Urinary bladder (tissue), 4 donors: ENCODE results near the gene RASL10A. TPM values are rescaled to one million over a fixed set of nuclear protein-coding genes. Genes with fewer than 3 reads are reported as not detected.

Experiments
- DNase-seq: peaks from one replicate; pipeline ENCODE4 v3.0.0-alpha.2; 2015; ENCODE audit errors: extremely low spot score
- H3K27ac ChIP-seq: one replicate; pipeline ENCODE4 v1.5.1; 2013; ENCODE audit warnings: low read depth, mild to moderate bottlenecking, moderate library complexity
- H3K36me3 ChIP-seq: one replicate; pipeline ENCODE4 v1.6.1; 2013; ENCODE audit warnings: mild to moderate bottlenecking, moderate library complexity; ENCODE audit not compliant: insufficient read depth
- H3K4me1 ChIP-seq: one replicate; pipeline ENCODE4 v1.6.1; 2013; ENCODE audit warnings: mild to moderate bottlenecking, moderate library complexity; ENCODE audit not compliant: insufficient read depth
- H3K4me3 ChIP-seq: one replicate; pipeline ENCODE4 v1.5.1; 2013; ENCODE audit warnings: low read depth, low read length
- WGBS: extraction: QIAGEN DNeasy Blood & Tissue Kit; methylation state at CpG from one replicate; pipeline ENCODE4 v1.1.7; 2013; 5-methylcytosine and 5-hydroxymethylcytosine counted together
- polyA plus RNA-seq: library from polyadenylated mRNA; stranded (reverse); fragments of 200-250 nt; gene quantifications from one replicate; pipeline ENCODE4 v1.2.3, GENCODE V29; 2013
- total RNA-seq: library from RNA; depleted of rRNA; stranded (reverse); fragments of >200 nt; gene quantifications from one replicate; pipeline ENCODE4 v1.2.3, GENCODE V29; 2014
- donor health status: healthy with polysubstance abuse.
- donor health status: healthy.

RASL10A gene
- total and polyA plus RNA-seq, 2 donors, result 0.58 to 2.0 TPM

DNA sequence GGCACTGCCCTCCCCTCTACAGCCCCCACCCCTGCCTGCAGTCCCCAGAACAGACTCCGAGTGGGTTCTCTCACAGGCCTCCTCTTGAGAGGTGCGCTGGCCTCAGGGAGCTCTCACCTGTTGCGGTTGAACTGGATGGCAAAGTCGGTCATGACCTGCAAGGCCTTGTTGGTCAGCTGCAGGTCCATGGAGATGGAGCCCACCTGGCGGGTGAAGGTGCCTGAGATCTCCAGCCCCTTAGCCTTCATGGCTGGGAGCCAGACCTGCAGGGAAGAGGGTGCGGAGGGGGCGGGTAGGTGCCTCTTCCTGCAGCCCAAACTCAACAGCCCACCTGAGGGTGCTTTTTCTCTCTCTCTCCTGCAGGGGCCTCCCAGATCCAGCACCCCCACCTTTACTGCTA, 18.7 kb upstream of the RASL10A start:
- Histone ChIP-seq H3K27ac (no peak overlapping the region), H3K4me1 (no peaks in the 10 kb centered on the region), H3K4me3 (no peak overlapping the region), H3K36me3 (peaks cover 6% of the 10 kb centered on the region)
- DNase-seq, result no peak
- 95% methylated on average over 7 of the region's 7 CpGs for WGBS

DNA sequence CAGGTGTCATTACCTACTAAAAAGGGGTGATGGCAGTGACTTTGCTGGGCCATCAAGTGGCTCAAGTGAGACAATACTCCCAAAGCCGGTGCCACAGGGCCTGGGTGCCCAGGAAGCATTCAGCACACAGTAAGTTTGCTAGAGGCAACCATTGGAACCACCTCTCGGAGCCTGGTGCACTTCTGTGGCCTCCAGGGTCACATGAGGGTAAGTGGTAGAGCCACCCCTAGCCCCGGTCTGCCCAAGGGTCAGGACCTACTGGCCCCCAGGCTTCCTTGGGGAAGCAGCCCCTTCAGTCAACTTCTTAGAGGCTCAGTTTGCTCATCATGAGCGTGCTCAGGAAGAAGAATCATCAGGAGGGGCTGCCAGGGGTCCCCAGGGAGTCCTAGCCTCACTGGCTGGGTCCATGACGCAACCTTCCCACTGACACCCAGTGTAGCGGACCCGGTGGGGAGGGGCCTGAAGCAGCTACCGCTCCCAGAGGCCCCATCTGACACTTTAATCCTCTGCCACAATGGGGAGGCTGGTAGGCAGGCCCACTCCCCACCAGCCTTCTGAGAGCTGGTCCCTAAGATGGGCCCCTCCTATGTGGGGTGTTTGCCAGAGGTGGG, 17.5 kb upstream of the RASL10A start:
- Histone ChIP-seq H3K27ac (no peak overlapping the region), H3K36me3 (peaks cover 11% of the 10 kb centered on the region), H3K4me3 (no peak overlapping the region), H3K4me1 (no peaks in the 10 kb centered on the region)
- WGBS, result 91% methylated on average over 8 of the region's 8 CpGs
- no peak for DNase-seq

DNA sequence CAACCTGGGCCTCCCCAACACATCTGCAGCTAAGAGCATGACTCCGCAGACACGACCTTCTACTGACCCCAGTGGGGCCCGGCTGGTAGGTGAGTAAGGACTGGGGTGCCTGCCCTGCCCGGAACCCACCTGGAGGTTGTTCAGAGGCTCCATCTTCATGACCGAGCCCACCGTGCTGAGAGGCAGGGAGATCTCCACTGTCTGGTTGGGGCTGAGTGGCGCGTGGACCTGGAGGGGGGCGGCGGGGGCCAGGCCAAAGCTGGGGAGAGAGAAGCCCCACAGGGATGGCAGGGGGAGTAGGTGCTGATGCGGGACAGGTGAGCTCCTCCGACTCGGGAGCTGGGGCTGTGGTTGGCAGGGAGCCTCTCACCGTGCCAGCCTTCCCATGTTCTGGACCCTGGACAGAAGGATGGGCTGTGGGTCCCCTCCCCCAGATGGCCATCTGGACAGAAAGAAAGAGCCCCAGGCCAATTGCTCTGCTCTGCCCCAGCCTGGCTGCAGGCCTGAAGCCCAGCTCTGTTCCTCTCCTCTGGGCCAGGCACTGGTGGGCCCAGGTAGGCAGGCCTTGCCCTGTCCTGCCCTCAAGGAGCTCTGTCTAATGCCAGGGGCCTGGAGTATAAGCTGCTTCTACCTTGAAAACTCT, 16.3 kb upstream of the RASL10A start:
- 85% methylated on average over 14 of the region's 14 CpGs for WGBS

DNA sequence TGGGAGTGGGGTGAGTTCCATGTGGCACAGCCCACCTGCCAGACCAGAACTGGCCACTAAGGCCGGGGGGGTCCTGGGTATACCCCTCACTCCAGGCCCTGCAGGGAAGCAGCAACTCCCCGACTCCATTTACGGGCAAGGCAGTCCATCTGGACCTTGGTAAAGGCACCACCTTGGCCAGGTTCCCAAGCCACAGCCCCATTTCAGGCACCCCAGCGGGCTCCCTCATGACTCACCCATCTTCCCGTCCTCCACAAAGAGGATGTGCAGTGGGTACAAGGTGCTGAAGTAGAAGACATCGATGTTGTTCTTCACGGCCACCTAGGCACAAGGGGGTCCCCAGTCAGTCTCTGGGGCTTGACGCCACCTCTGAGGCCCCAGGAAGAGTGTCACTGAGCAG, 15.7 kb upstream of the RASL10A start:
- no peak overlapping the region for H3K27ac ChIP-seq
- peaks cover 13% of the 10 kb centered on the region for H3K36me3 ChIP-seq
- no peak overlapping the region for H3K4me3 ChIP-seq
- H3K4me1 ChIP-seq, result no peaks in the 10 kb centered on the region
- WGBS, result 90% methylated on average over 8 of the region's 8 CpGs
- no peak for DNase-seq

More for the DNA sequence above, 16.3 kb upstream of the RASL10A start:
- H3K36me3 ChIP-seq, result peaks cover 13% of the 10 kb centered on the region
- no peak overlapping the region for H3K4me3 ChIP-seq
- no peak for DNase-seq
- H3K4me1 ChIP-seq, result no peaks in the 10 kb centered on the region
- H3K27ac ChIP-seq, result no peak overlapping the region

DNA sequence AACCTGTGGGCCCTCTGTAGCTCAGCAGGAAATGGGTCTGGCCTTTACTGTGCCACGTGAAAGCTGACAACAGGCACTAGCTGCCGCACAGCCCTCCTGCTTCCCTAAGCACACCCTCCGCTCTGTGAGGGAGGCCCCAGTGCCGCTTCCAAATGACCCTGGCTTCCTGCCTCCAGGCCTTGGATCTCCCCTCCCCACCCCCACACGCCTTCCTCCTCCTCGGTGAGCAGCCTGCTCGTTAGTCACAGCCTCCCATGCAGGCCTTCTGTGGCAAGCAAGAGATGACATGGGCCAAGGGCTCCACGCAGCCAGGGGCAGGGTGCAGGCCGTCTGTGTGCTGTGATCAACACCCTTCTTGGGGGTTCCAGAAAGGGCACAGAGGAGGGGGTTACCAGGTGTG, 15.3 kb upstream of the RASL10A start:
- Histone ChIP-seq H3K27ac (no peak overlapping the region), H3K36me3 (peaks cover 13% of the 10 kb centered on the region), H3K4me1 (no peaks in the 10 kb centered on the region), H3K4me3 (no peak overlapping the region)
- no peak for DNase-seq
- WGBS, result 46% methylated on average over 9 of the region's 9 CpGs

DNA sequence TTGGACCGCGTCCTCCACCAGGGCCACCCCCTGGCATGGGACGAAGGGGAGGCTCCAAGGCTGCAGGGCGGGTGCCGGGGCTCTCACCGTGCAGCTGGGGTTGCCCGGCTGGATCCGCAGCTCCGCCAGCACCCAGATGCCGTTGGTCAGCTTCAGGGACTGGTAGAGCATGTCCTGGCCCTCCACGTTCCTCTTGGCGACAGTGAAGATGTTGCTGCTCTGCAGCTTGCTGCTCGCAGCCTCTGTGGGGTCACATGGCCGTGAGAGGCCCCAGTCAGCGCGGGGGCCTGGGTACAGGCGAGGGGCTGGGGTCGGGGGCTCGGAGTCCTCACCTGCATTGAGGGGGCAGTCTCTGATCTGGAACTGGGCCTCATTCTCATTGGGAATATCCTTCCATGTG, 14.8 kb upstream of the RASL10A start:
- no peaks in the 10 kb centered on the region for H3K4me1 ChIP-seq
- no peak overlapping the region for H3K4me3 ChIP-seq
- no peak for DNase-seq
- H3K36me3 ChIP-seq, result peaks cover 13% of the 10 kb centered on the region
- WGBS, result 80% methylated on average over 19 of the region's 19 CpGs
- H3K27ac ChIP-seq, result no peak overlapping the region

DNA sequence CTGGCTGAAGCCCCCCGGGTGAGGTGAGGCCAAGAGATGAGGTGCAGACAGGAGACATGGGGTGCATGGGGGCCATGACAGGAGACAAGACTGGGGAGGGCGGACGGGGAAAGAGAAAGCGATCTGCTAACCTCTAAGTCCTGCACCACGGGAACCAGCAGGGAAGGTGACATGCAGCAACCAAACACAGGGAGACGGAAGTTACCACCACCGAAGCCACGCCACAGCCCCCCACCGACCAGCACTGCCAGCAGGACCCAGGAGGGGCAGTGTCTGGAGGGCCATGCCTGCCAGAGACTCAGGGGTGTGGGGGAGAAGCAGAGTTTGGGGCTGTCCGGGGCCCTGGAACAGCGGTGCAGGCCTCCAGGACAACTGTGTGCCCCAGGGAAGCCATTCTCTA, 14.1 kb upstream of the RASL10A start:
- H3K4me3 ChIP-seq, result no peak overlapping the region
- DNase-seq, result no peak
- no peaks in the 10 kb centered on the region for H3K4me1 ChIP-seq
- H3K36me3 ChIP-seq, result peaks cover 13% of the 10 kb centered on the region
- WGBS, result 90% methylated on average over 11 of the region's 11 CpGs
- no peak overlapping the region for H3K27ac ChIP-seq

DNA sequence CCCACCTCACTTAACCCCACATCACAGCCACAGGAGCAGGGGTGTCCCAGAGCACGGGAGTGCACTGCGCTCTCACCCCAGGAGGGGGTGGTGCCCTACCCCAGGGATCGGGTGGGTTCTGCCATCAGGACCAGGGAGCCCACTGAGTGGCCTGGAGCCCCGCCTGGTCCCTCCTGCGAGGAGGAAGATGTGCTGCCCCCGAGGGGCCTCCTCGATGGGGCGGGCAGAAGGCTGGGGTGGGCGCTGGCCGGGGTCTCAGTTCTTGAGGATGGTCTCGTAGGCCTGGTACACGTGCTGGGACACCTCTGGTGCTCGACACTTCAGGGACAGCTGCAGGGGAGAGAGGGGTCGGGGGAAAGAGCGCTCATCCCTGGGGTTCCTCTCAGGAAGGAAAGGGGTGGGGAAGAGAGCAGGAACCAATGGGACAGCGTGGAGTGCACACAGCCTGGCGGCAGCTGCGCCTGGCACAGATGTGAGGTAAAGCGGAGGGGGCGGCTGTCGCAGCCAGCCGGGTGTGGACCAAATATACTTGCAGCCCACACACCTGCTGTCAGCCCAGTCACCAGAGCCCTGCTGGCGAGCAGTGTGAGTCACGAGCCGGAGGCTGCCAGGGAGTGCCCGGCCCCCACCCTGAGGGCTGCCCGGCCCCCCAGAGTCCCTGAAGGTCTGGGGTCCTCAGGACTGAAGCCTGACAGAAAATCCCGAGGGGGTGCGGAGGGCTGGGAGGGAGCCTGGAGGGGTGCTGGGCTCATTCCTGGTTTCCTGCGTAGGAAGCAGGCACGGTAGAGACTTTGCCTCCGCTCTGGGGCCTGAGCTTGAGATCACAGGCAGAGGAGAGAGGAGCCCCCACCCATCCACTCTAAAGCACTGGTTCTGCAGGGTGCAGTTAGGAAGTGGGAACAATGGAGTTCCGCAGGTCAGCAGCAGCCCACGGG, 13.3 kb upstream of the RASL10A start:
- Histone ChIP-seq H3K27ac (no peak overlapping the region), H3K4me1 (no peaks in the 10 kb centered on the region), H3K4me3 (no peak overlapping the region), H3K36me3 (peaks cover 11% of the 10 kb centered on the region)
- DNase-seq, result no peak
- 87% methylated on average over 34 of the region's 34 CpGs for WGBS

DNA sequence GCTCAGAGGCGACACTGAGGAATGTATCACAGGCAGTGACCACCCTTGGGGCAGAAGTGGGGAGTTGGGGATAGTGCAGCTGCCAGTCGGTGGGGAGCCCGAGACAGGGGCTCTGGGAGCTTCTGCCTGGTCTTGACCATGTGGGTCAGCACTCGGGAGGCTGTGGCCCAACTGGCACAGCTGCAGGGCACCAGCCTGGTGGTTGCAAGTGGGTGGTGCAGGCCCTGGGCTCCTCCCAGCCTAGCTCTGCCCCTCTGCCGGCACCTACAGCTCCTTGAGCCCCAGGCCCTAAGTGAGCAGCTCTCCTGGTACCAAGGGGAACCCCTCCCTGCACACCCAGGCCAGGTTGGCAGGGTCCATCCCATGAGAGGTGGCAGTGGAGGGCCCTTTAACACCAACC, 12.6 kb upstream of the RASL10A start:
- peaks cover 8% of the 10 kb centered on the region for H3K36me3 ChIP-seq
- DNase-seq, result no peak
- H3K4me1 ChIP-seq, result no peaks in the 10 kb centered on the region
- no peak overlapping the region for H3K4me3 ChIP-seq
- WGBS, result 92% methylated on average over 5 of the region's 5 CpGs
- H3K27ac ChIP-seq, result no peak overlapping the region

DNA sequence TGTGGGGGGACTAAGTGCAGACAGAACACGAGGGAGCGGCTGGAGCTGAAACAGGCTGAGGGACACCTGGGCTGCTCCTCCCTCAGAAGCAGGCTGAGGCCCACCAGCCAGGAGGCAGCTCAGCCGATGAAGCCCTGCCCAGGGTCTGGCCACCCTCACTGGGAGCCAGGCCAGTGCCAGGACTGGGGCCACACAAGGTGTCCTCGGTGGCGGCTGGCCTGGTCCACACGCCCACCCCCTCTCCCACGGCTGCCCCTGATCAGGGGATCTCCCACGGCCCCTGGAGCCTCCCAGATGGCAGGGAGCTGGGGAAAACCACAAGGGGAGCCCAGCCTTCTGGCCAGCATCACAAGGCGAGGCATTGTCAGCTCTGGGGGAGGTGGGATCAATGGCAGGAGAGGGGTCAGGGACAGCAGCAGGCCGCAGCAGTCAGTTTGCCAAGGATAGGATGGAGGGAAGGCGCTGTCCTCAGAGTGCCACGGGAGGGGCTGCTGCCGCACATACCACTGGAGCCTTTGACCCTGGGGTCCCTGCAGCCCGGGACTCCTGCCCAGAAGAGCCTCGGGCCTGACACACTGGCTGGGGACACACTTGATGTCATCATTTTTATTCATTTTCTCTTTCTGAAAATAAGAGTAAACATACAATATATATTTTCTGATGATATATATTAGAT, 11.7 kb upstream of the RASL10A start:
- no peak for DNase-seq
- Histone ChIP-seq H3K4me1 (no peaks in the 10 kb centered on the region), H3K4me3 (no peak overlapping the region), H3K27ac (no peak overlapping the region), H3K36me3 (peaks cover 7% of the 10 kb centered on the region)
- 83% methylated on average over 15 of the region's 15 CpGs for WGBS

DNA sequence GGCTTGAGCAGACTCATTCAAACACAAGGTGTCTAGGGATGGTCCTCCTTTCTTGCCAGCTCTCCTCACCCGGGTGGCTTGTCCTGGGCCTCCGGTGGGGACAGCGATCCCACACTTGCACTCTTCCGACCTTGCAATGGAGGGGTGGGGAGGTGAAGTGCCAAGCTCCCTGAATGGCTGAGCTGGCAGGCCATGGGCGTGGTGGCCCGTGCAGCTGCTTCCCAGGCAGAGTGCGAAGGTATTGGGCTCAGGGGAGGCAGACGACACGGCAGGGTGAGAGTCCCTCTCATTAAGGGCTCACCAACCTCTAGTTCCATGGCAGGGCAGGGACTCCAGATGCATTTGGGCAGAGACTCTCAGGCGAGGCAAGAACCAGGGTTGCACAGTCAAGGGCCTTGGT, 11.0 kb upstream of the RASL10A start:
- peaks cover 7% of the 10 kb centered on the region for H3K36me3 ChIP-seq
- H3K4me3 ChIP-seq, result no peak overlapping the region
- H3K27ac ChIP-seq, result no peak overlapping the region
- WGBS, result 94% methylated on average over 10 of the region's 10 CpGs
- no peak for DNase-seq
- no peaks in the 10 kb centered on the region for H3K4me1 ChIP-seq

DNA sequence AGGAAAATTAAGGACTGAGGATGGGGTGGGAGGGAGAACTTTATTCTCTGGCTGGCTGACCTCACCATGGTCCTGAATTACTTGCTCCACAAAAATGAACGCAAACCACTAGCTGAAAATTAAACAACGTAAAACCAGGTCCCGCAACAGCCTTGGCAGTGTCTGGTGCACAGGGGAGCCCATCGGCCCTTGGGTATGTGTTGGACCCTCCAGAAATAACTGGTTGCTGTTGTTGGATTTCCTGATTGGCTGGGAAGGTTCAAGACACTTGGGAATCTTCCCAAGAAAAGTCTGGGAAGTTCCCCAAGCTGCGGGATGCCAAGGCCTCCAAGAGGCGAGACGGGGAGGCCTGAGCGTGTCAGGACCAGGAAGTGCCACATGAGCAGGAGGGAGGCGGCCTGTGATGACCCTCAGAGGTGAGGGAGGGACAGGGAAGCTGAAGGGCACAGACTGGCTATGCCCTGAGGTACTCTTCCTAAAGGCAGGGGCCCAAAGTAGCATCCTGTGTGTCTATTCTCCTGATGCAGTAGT, 10.4 kb upstream of the RASL10A start:
- Histone ChIP-seq H3K36me3 (peaks cover 7% of the 10 kb centered on the region), H3K4me3 (no peak overlapping the region), H3K4me1 (no peaks in the 10 kb centered on the region), H3K27ac (no peak overlapping the region)
- no peak for DNase-seq
- WGBS, result 44% methylated on average over 9 of the region's 9 CpGs

DNA sequence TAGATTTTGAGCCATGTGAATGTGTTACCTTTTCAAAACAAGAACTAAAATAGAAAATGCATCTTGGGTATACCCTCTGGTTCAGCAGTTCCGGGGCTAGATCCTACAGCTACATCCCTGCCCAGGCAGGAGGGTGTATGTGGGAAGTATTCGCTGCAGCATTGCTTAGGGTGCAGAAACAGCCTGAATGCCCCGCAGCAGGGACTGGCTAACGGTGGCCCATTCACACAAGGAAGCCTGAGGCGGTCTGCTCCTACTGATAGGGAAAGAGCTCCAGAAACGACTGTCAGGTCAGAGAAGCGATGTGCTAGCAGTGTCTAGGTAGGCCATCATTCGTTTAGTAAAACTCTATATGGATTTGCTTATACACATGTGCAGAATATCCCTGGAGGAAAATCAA, 9.9 kb upstream of the RASL10A start:
- 83% methylated on average over 8 of the region's 8 CpGs for WGBS
- Histone ChIP-seq H3K4me1 (no peaks in the 10 kb centered on the region), H3K27ac (no peak overlapping the region), H3K36me3 (peaks cover 7% of the 10 kb centered on the region), H3K4me3 (no peak overlapping the region)
- no peak for DNase-seq
